ENCODE data around the gene MRPL48.
"Not testable (repeated sequence)": the region's sequence is repeated elsewhere in the genome, so short reads cannot be mapped to it uniquely, and the experiment has no call there.

MRPL48 gene

DNA sequence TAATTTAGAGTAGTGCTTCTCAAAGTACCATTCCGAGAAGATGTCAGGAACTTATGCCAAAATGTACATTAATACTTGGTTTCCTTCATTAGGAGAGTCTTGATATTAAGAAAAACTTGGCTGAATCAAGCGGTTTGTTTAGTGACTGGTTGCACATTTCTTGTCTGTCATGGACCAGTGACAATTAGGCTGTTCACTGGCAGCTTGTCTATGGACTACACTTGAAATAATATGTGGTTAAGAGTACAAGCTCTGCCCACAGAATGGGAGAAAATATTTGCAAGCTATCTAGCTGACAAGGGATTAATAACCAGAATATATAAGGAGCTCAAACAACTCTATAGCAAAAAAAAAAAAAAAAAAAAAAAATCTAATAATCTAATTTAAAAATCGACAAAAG, 64.4 kb downstream of the MRPL48 start:
- DNase-seq, result no peak

DNA sequence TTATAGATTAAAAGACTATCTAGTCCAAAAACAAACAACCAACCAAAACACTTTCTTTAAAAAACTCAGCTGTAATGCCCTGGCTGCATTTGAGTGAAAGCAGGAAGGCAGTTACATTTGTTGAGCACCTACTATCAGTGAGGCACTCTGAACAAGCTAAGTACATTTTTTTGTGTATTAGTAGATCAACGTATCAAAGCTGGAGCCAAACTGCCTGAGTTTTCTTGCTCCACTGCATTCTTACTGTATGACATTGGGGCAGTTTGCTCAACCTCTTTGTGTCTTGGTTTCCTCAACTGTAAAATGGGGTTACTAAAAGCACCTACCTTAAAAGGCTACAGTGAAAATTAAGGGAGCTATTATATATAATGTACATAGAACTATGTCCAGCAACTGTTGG, 67.0 kb downstream of the MRPL48 start:
- DNase-seq, result no peak

DNA sequence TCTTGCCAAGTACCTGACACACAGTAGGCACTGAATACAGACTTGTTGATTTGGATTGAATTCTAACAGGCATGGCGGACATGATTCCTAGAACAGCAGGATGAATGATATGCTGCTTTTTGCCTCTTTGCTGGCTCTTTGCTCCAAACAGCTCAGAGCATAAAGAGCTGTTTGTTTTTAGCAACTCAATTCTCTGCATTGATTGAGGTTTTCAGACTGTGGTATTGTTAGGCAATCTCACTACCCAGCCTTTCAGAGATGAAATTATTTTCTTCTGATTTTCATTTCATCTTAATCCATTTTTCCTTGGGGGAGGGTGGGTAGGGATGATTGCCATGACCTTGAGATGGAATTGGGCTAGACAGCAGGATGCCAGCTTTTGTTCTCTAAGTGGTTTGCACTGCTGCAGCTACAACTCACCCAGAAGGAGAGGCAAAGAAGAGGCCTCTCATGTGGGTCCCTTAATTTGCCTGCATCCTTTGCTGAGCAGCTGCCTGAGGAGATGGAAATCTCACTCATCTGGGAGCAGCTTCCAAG, 68.4 kb downstream of the MRPL48 start:
- peak; percentile 53 for DNase-seq

DNA sequence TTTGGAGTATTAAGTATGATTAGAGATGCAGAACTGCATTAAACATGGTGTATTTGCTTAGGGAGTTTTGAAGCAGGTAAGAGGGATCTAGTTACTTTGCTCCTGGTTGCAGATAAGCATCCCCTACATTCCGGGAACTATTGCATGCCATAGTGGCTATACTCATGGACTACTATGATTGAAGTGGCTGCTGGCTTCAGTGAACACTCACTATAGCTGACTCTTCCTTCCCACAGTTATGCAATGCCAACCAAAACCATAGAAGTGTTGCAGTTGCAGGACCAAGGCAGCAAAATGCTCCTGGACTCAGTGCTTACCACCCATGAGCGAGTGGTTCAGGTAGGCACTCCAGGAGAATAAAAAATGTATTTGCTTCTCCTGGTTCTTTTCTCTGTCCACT, 72.0 kb downstream of the MRPL48 start:
- DNase-seq, result no peak

DNA sequence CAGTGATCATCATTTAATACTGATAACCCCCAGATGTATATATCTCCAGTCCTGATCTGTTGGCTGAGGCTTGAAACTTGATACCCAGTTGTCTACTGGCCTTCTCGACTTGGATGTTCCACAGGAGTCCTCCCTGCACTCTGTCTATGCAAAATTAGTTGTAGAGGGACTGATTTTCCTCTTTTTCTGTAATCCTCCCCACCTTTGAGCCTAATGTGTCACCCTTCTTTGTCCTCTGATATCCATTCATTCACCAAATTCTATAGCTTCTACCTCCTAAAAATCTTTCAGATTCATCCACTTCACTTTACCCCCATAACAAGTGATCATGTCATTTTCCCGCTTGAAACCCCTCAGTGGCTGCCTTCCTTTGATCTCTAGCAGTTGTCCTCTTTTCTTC, 72.5 kb downstream of the MRPL48 start:
- DNase-seq, result no peak

DNA sequence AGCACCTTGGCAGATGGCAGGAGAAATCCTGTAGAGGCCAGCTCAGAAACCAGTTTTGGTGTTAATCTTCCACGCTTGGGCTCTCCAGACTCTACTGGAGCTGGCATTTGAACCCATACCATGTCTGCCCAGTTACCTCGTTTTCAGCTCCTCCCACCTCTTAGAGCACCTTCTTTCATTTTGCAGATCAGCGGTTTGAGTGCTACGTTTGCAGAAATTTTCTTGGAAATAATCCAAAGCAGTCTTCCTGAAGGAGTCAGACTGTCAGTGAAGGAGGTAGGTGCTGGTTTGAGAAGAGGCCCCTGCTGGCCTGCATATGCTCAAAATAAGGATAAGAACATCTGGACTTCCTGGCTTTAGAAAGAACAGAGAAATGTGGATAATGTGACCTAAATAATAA, 75.3 kb downstream of the MRPL48 start:
- DNase-seq, result no peak

DNA sequence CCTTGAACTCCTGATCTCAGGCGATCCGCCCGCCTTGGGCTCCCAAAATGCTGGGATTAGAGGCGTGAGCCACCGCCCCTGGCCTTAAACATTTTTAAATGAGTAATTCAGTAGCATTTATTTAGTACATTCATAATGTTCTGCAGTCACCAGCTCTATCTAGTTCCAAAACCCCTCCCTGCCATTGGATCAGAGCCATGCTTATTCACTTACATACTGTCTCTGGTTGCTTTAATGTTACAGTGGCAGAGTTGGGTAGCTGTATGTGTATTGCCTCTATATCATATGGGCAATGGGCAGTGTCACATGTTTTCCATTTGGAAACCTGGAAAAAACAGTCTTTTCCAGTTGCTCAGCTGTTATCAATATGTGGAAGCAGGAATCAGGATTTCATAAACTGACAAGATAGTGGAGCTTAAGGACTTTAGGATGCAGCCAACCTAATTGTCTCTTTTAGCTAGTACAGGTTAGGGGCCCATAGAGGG, 78.5 kb downstream of the MRPL48 start:
- no peak for DNase-seq

DNA sequence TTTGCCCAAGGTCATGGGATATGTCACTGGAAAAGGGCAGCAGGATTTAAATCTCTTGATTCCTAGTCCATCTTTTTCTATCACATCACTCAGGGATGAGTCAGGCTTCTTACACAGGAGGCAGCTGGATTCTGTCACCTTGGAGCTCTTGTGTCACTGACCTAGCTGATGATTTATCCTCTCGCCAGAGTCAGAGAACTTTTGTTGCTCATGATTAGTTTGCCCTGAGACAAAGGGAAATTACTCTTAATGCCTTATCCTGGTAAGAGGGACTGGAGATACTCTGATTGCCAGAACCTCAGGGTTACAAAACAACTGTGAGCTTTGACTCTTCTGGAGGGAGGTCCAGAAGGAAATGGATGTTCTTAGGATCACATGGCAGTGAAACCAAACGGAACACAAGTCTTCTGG, 78.9 kb downstream of the MRPL48 start:
- peak; percentile 22 for DNase-seq

DNA sequence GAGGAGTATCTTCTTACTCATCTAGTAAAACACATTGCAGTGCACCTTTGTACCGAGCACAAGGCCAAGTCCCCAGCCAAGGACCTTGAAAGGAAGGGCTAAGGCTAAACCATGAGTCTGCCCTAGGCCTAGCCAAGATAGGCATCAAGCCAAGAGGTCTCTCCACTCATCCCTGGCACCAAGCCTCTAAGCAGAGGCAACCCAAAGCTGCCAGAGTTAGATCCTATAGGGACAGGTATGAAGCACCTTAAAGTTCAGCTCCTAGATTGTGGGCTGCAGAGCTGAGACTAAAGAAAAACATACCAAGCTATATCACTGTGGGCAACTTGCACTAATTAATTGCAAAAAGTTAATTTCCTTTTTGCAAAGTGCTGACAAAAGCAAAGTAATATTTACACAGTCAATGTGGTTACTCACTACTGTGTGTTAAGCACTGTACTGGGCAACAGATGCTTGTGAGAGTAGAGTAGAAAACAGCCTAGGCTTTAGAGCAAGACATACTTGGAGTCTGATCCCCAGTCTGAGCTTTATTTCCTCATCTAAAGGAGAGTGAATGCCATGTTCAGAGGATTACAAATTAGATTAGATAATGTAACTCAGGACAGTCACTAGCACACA, 81.8 kb downstream of the MRPL48 start:
- DNase-seq, result no peak

DNA sequence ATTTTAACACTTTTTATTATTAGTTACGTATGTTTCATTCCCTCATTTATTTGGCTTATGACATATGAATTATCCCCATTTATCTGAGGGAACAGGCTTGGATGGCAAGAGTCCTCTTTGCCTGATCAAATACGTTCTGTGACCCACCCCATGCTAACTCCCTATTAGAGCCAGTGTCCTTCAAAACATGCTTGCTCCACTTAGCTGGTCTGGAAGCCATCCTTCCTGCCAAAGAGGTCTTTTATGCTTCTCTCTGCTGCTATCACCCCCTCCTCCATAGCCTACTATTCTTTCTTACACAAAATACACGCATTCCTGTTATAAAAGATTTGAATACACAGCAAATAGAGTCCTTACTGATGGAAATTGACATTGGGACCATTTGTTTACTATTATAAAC, 82.6 kb downstream of the MRPL48 start:
- no peak for DNase-seq

DNA sequence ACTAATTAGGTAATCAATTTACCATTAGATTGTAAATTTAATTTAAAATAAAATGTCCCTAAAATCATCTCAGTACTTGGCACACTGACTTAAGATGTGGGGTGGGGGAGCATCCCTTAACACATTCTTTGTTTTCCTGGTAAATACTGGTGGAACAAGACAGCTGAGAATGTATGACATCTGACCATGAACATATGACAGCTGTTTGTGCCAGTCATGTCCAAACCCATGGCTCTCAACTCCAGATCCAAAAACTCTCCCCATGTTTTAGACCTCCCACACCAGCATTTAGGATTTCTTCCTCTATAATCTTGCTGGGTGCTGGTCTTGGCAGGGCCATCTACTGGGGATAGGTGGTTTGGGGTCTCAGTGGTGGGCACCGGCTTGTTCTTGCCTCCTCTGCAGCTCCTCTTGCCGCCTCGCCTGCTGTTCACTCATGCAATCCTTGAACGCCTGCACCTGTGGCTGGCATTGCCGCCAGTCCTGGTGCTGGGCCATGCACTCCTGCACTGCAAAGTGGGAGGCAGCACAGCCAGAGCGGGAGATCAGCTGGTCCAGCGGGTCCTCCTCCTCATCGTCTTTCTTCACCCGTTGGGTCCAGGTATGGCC, 85.2 kb downstream of the MRPL48 start:
- no peak for DNase-seq

DNA sequence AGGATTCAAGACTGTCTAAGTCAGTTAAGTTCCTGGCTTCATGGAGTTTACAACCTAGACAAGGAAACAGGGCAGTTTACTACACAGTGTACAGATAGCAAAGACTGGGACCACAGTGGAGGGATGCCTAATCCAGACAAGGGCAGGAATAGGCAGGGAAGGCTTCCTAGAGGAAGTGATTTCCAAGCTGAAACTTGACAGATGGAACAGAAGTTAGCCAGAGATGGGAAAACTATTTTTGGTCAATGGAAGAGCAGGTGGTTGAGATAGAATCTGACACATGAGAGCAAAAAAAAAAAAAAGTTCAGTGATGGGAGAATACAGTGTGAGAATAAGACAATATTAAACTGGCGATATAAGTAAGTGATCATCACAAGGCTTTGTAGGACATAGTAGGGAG, 87.7 kb downstream of the MRPL48 start:
- DNase-seq, result no peak

DNA sequence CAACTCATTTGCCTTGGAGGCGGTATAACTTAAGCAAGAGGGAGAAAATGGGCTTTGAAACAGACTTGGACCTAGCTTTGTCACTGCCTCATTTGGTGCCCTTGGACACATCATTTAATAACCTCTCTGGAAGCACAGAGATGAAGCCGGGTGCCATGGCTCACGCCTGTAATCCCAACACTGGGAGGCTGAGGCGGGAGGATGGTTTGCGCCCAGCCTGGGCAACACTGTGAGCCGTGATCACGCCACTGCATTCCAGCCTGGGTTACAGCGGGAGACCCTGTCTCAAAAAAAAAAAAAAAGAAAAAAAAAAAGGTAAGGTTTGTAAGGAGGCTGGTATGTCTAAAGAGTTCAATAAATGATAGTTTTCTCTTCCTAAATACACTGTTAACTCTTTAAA, 88.2 kb downstream of the MRPL48 start:
- peak; percentile 53 for DNase-seq

DNA sequence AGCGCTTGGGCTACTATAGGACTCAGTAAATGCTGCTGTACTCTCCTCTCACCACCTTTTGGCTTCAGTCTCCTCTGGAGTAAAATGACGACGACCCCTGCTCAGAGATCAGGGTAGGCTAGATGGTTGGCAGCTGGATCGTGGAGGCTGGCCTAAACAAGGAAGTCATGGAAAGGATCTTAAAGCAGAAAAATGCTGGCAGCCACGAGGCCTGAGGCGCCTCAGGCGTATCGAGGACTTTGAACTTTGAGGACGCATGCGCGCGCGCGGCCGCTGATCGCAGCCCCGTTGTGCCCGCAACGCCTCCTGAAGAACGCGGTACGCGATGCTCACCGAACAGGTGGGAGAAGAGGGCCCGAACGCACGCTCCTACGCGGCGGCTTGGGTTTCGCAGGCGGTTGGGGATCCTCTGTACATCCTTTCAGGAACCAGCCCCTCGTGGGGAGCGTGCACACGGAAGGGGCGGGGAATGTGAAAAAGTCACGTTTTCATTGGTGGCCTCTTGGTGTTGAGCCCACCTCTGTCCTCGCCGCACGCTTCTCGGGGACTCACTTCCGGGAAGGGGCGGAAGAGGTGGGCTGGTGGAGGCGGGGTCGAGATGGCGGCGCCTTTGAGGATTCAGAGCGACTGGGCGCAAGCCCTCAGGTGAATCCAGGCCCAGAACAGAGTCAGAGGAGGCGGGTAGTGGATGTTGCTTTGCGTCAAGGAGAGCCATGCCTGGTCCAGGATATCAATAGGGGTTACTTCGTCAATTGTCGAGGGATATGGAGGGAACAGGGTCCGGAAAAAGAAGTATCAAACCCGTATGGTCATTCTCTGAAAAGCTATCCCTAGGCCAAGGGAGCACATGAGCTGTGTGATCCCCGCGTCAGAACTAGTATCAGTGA, 89.0 kb downstream of the MRPL48 start, which contains the start of the genes COA4 and PAAF1:
TSS of gene COA4 (minus strand) at position 423 of the 887 bp plus-strand sequence. CDS start 3,468 bp downstream, outside the sequence.
TSS of gene PAAF1 (plus strand) at position 576 of the 887 bp plus-strand sequence. CDS start at position 599, 23 bp downstream.
- DNase-seq, result peak; percentile 100

DNA sequence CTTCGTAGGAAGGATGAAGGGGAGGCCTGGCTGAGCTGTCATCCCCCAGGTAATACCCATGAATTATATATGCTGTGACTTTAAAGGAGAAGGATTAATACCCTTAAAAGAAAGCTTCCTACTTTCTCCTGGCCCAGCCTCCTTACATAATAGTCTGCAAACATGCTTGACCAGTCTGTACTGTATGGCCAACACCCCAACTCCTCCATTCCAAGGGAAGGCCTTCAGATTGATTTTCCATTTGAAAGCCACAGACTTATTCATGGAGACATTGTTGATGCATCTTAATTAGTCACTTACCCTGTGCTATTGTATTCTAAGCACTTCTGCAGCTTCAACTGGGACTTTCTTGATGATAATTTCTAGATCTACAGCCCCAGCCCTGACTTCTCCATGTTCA, 91.1 kb downstream of the MRPL48 start:
- no peak for DNase-seq

DNA sequence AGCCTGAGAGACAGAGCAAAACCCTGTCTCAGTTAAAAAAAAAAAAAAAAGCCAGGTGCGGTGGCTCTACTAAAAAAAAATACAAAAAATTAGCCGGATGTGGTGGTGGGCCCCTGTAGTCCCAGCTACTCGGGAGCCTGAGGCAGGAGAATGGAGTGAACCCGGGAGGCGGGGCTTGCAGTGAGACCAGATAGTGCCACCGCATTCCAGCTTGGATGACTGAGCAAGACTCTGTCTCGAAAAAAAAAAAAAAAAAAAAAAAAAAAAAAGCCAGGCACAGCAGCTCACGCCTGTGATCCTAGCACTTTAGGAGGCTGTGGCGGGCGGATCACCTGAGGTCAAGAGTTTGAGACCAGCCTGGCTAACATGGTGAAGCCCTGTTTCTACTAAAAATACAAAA, 92.8 kb downstream of the MRPL48 start:
- DNase-seq, result not testable (repeated sequence)

DNA sequence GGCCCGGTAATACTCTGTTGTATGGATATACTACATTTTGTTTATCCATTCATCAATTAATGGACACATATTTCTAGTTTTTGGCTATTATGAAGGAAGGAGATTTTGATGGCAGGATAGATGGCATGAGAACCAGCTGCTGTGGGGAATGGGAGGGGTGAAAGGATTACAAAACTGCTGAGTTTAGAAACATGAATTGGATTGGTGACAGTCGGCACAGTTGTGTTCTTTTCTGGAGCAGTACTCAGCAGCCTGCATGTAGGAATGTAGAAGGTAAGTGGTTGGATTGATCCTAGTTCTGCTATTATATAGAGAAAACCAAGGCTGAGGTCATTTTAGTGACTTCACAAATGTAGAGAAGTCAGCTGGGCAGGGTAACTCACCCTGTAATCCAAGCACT, 96.2 kb downstream of the MRPL48 start:
- DNase-seq, result no peak

DNA sequence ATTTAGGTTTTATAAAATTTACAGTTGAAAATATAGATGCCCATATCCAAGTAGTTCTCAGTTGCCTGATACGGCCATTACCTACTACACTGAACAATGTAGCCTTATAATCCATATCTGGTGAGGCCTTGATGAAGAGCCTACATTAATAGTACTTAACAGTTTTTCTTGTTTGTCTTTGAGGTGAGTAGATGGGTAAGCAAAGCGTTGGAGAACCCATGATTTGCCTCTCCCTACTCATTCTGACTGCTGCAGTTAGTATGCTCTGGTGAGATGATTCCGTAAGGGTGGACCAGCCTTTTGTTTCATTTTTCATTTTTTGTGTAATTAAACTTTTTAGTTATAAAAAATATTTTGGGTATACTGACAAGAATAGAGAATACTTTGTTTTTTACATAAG, 100.6 kb downstream of the MRPL48 start:
- no peak for DNase-seq

DNA sequence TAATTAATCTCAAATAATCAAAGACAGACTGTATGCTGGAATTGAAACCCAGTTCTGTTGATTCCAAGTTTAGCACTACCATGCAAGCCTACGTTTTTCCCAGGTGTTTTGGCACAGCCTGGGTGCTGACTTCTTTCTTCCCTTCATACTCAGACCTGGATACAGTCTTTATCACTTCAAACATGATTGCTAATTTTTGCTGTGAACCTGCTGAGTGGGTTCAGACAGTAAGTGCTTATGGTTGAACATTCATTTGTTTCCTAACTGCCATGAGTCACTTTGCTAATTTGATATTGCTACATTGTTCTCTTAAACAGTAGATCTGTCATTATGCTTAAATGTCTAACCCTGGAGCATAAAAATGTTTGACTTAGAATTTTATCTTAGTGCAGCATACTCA, 101.3 kb downstream of the MRPL48 start:
- DNase-seq, result peak; percentile 34

DNA sequence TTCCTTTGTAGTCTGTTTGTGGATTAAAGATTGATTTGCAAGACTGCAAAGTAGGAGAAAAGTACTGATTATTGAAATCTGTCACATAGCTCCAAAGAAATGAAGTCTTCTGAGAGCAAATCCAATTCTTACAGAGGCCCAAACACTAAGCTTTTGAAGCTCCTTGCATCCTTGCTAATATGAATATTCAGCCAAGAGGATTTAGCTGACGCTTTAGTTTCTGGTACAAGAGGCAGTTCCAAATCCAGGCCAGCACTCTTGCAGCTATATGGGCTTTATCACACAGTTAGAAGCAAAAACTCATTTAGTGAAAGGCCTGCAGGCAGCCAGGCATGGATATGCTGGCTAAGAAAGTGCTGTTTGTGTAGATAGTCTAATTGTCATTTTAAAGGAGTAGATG, 101.9 kb downstream of the MRPL48 start:
- DNase-seq, result no peak

DNA sequence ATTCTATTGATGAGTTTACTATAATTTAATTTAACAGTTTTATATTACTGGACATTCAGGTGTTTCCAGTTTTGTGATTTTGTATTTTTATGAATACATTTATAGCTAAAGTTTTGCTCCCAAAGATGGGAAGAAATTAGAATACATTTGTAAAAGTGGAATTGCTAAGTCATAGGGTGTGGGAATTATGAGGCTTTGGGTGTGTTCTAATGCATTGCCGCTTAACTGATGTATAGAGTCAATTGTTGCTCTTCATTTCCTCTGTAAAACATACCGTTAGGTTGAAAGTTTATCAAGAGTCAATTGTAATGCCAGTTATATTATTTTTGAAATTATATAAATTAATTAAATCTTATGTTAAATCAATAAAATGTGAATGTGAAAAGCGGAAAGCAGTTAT, 105.4 kb downstream of the MRPL48 start:
- no peak for DNase-seq

DNA sequence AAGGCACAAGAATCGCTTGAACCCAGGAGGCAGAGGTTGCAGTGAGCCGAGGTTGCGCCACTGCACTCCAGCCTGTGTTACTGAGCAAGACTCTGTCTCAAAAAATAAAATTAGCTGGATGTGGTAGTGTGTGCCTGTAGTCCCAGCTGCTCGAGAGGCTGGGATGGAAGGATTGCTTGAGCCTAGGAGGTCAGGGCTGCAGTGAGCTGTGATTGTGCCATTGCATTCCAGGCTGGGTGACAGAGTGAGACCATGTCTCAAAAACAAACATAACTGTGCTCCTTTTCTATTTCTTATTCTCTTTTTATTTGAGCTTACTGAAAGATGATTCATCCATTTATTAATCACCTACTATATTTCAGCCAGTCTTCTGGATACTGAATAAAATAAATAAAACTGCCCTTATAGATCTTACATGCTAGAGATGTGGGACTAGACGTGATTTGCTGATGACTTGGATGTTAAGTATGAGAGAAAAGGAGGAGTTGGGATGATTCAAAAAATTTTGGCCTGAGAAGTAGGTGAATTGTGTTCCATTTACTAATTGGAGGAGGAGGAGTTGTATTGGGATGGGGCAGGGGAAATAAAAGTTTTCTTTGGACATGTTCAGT, 107.2 kb downstream of the MRPL48 start:
- no peak for DNase-seq

DNA sequence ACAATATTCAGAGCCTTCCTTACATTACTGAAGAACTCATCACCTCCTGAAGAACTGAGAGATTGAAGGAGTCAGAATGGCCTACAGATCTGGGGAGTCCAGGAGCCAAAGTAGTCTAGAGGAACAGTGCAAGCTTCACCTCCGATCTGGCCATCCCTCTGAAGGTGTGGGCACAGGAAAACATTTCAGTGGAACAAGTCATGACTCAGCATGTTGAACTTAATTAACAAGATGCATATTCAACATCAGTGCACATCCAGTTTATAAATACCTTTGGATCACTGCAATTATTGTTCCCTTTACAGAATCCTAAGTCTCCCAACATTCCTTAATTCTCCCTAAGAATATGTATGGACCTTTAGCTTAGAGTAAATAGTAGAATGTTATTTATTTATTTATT, 114.6 kb downstream of the MRPL48 start:
- no peak for DNase-seq
